T1000 (cell line): ENCODE results near the gene AGAP3.

Source experiments
- DNase-seq: peaks from one replicate; lab custom pipeline; 2025; ENCODE audit warnings: mixed read lengths; lab: John Stamatoyannopoulos, UW

AGAP3 gene

GRCh38 chr7:151074817-151075661 lies 11.2 kb upstream of the AGAP3 start:
- DNase-seq: no peak

GRCh38 chr7:151075662-151075971 lies 10.7 kb upstream of the AGAP3 start:
- no peak for DNase-seq

- no peak for DNase-seq
Observed at GRCh38 chr7:151075978-151076426, 10.3 kb upstream of the AGAP3 start.

GRCh38 chr7:151076863-151077704 lies 9.2 kb upstream of the AGAP3 start:
- no peak for DNase-seq

- DNase-seq: no peak
Observed at GRCh38 chr7:151077705-151078232, 8.5 kb upstream of the AGAP3 start.

- DNase-seq: no peak
Observed at GRCh38 chr7:151078233-151079040, 7.8 kb upstream of the AGAP3 start.

- DNase-seq: no peak
Observed at GRCh38 chr7:151079199-151079910, 6.9 kb upstream of the AGAP3 start.

- no peak for DNase-seq
Observed at GRCh38 chr7:151080067-151080521, 6.2 kb upstream of the AGAP3 start.

- peak; percentile 79 for DNase-seq
Observed at GRCh38 chr7:151080522-151081169, 5.6 kb upstream of the AGAP3 start, which contains the start of gene FASTK. Gene FASTK (minus strand): TSS chr7:151080809. CDS start chr7:151080766, 43 bp downstream.

- DNase-seq: no peak
Observed at GRCh38 chr7:151081170-151082101, 4.8 kb upstream of the AGAP3 start.

GRCh38 chr7:151082141-151083070 lies 3.9 kb upstream of the AGAP3 start:
- no peak for DNase-seq

- DNase-seq: peak; percentile 50
Observed at GRCh38 chr7:151083071-151083823, 3.0 kb upstream of the AGAP3 start, which contains the start of gene TMUB1. Gene TMUB1 (minus strand): TSS chr7:151083493. CDS start chr7:151082563, 930 bp downstream.

GRCh38 chr7:151083824-151084160 lies 2.5 kb upstream of the AGAP3 start:
- DNase-seq: no peak

GRCh38 chr7:151085329-151085690 lies 965 bp upstream of the AGAP3 start:
- no peak for DNase-seq

GRCh38 chr7:151086802-151087244 lies 548 bp downstream of the AGAP3 start:
- no peak for DNase-seq

- DNase-seq: peak; percentile 13
Observed at GRCh38 chr7:151087245-151088018, 1.2 kb downstream of the AGAP3 start.
